Measurements from ENCODE around the gene GCNT2. TPM values are rescaled to one million over a fixed set of nuclear protein-coding genes. Genes with fewer than 3 reads are reported as not detected.
"Not testable (repeated sequence)": the region's sequence is repeated elsewhere in the genome, so short reads cannot be mapped to it uniquely, and the experiment has no call there.

Gene GCNT2
- total and polyA plus RNA-seq, 12 donors: 5.1 to 67.9 (median 45.0) TPM

DNA sequence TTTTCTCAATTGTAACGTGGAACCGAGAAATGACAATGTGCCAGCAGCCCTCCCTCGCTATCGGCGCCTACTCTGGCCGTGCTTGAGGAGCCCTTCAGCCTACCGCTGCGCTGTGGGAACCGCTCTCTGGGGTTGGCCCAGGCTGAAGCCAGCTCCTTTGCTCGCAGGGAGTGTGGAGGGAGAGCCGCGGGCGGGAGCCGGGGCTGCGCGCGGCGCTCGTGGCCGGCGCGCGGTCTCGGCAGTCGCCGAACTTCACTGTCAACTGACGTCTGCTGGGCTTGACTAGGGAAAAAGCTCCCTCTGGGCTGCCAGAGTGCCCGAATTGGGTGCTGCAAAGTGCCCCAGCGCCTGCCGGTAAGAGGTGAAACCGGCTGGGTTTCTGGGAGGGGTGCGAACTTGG, 29.7 kb upstream of the GCNT2 start:
- WGBS, 2 donors: 95 to 96% methylated on average over 32 of the region's 32 CpGs
- TF ChIP-seq, protein P1, sequence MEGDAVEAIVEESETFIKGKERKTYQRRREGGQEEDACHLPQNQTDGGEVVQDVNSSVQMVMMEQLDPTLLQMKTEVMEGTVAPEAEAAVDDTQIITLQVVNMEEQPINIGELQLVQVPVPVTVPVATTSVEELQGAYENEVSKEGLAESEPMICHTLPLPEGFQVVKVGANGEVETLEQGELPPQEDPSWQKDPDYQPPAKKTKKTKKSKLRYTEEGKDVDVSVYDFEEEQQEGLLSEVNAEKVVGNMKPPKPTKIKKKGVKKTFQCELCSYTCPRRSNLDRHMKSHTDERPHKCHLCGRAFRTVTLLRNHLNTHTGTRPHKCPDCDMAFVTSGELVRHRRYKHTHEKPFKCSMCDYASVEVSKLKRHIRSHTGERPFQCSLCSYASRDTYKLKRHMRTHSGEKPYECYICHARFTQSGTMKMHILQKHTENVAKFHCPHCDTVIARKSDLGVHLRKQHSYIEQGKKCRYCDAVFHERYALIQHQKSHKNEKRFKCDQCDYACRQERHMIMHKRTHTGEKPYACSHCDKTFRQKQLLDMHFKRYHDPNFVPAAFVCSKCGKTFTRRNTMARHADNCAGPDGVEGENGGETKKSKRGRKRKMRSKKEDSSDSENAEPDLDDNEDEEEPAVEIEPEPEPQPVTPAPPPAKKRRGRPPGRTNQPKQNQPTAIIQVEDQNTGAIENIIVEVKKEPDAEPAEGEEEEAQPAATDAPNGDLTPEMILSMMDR (IDR thresholded peaks at IDR 0.05): no peak
- no peaks in the 10 kb centered on the region for H3K9me3 ChIP-seq

GRCh38 chr6:10491905-10492304, 29.2 kb upstream of the GCNT2 start:
- H3K4me1 ChIP-seq; intact Hi-C loops (cut with DNase I); H3K27ac ChIP-seq; ATAC-seq; H3K4me3 ChIP-seq; DNase-seq; H3K9me3 ChIP-seq; H3K36me3 ChIP-seq: not testable (repeated sequence)
- 86 to 89% methylated on average over 3 of the region's 3 CpGs for WGBS, 2 donors
- peaks cover 0 to 22% (median 0%) of the 10 kb centered on the region in 7 donors for H3K27me3 ChIP-seq

More for the DNA sequence above, 29.7 kb upstream of the GCNT2 start:
- H3K36me3 ChIP-seq: no peaks in the 10 kb centered on the region
- no peaks in the 10 kb centered on the region for H3K4me1 ChIP-seq
- H3K27me3 ChIP-seq: peaks cover 0 to 26% (median 0%) of the 10 kb centered on the region in 7 donors
- H3K27ac ChIP-seq: no peak overlapping the region
- intact Hi-C loops (cut with DNase I): no loop called here
- DNase-seq: no peak
- no peak for ATAC-seq
- H3K4me3 ChIP-seq: no peak overlapping the region

DNA sequence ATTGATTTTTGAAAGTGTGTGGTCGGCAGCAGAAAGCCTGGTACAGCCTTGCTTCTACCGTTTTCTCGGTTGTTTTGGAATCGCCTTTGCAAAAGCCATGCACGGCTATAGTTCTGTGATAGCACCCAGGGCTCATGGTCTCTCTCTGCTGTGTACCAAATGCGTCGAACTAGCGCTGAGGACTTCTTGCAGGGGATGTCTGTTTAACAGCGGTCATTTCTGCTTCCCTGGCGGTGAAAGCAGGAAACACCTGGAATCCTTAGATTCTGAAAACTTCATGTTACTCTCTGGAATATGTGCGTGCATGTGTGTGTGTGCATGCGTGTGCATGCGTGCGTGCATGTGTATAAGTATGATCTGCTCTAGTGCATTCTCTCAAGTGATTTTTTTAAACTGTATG, 26.1 kb upstream of the GCNT2 start:
- TF ChIP-seq, protein P1 (IDR thresholded peaks at IDR 0.05): no peak
- H3K4me3 ChIP-seq: no peak overlapping the region
- intact Hi-C loops (cut with DNase I): no loop called here
- H3K4me1 ChIP-seq: no peaks in the 10 kb centered on the region
- H3K9me3 ChIP-seq: no peaks in the 10 kb centered on the region
- no peak overlapping the region for H3K27ac ChIP-seq
- peaks cover 0 to 12% (median 0%) of the 10 kb centered on the region in 7 donors for H3K27me3 ChIP-seq
- DNase-seq (no peak), ATAC-seq (no peak)
- 71 to 82% methylated on average over 14 of the region's 14 CpGs for whole genome bisulfite sequencing, 2 donors
- H3K36me3 ChIP-seq: no peaks in the 10 kb centered on the region

DNA sequence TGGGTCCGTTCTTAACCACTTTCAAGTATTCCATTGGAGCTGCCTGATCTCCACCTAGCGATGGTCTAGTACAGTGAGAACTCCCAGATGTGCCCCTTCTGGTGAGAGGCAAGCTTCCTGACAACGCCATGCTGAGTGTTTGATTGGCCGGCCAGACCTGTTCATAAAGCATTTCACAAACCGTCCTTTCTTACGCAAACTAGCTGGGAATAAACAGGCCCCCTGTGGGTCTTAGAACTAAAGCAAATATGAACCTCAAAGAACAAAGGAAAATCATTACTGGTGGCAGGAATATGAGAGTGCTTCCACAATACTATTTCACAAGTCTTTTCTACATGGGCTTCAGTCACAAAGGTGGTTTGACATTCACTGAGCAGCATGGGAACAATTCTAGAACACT, 15.6 kb upstream of the GCNT2 start:
- Histone ChIP-seq H3K9me3 (no peaks in the 10 kb centered on the region), H3K27ac (no peak overlapping the region), H3K36me3 (no peaks in the 10 kb centered on the region), H3K27me3 (peaks cover 0 to 7% (median 0%) of the 10 kb centered on the region in 7 donors), H3K4me3 (no peak overlapping the region), H3K4me1 (peaks cover 0 to 6% (median 0%) of the 10 kb centered on the region in 9 donors)
- DNase-seq: no peak
- TF ChIP-seq, protein P1 (IDR thresholded peaks at IDR 0.05): no peak
- 47 to 56% methylated on average over 6 of the region's 6 CpGs for WGBS, 2 donors
- no peak for ATAC-seq
- intact Hi-C loops (cut with DNase I): loop anchor here in 3 of 10 donors (5.0 to 10.0 kb wide), 3 partner anchors 187 to 299 kb away; partner anchors contain the start of genes C6orf52 (in 1 of the 3) and PAK1IP1 (in 1 of the 3)

- intact Hi-C loops (cut with DNase I): loop anchor here in 3 of 10 donors (5.0 to 10.0 kb wide), 3 partner anchors 185 to 298 kb away; partner anchors contain the start of genes C6orf52 (in 1 of the 3) and PAK1IP1 (in 1 of the 3)
- Histone ChIP-seq H3K4me3 (no peak overlapping the region), H3K27me3 (peaks cover 0 to 5% (median 0%) of the 10 kb centered on the region in 7 donors), H3K4me1 (peaks cover 0 to 19% (median 5%) of the 10 kb centered on the region in 9 donors), H3K36me3 (no peaks in the 10 kb centered on the region), H3K9me3 (no peaks in the 10 kb centered on the region), H3K27ac (no peak overlapping the region)
- ATAC-seq: no peak
- TF ChIP-seq, protein P1 (IDR thresholded peaks at IDR 0.05): no peak
- no peak for DNase-seq
- 64 to 67% methylated on average over 6 of the region's 6 CpGs for WGBS, 2 donors
These were observed 13.9 kb upstream of the GCNT2 start for GRCh38 chr6:10507298-10507697.
